Spinal cord (tissue), 10 donors: ENCODE results near the gene DGKG. TPM values are rescaled to one million over a fixed set of nuclear protein-coding genes. Genes with fewer than 3 reads are reported as not detected.

Experiments
- DNase-seq, 6 donors: peaks; one replicate each; pipeline versions ENCODE4 v3.0.0 to v3.0.0-alpha.2; 2013 to 2015; ENCODE audit warnings: low spot score in 6 of 6, low read depth in 4 of 6
- H3K27ac ChIP-seq: one replicate; pipeline ENCODE4 v1.5.1; 2013; ENCODE audit warnings: low read depth, low read length, control low read depth
- H3K27me3 ChIP-seq: one replicate; pipeline ENCODE4 v1.6.1; 2013; ENCODE audit warnings: low read length; ENCODE audit not compliant: control insufficient read depth, insufficient read depth
- H3K36me3 ChIP-seq: one replicate; pipeline ENCODE4 v1.6.1; 2013; ENCODE audit warnings: low read length; ENCODE audit not compliant: control insufficient read depth, insufficient read depth
- H3K4me1 ChIP-seq: one replicate; pipeline ENCODE4 v1.6.1; 2013; ENCODE audit warnings: low read length; ENCODE audit not compliant: control insufficient read depth, insufficient read depth
- H3K4me3 ChIP-seq: one replicate; pipeline ENCODE4 v1.5.1; 2013; ENCODE audit warnings: low read depth, low read length, control low read depth
- H3K9me3 ChIP-seq: one replicate; pipeline ENCODE4 v1.6.1; 2013; ENCODE audit warnings: low read length; ENCODE audit not compliant: control insufficient read depth, insufficient read depth
- WGBS: methylation state at CpG from one replicate; pipeline ENCODE4 v1.1.5; 2013; ENCODE audit warnings: missing lambda C conversion rate; ENCODE audit not compliant: insufficient coverage; 5-methylcytosine and 5-hydroxymethylcytosine counted together
- polyA plus RNA-seq, 2 donors: library from polyadenylated mRNA; unstranded; fragments of 120-200 nt; gene quantifications; one replicate each; pipeline ENCODE4 v1.2.1, GENCODE V29; 2013; ENCODE audit not compliant: insufficient read length in 2 of 2
- total RNA-seq, 2 donors: library from RNA; depleted of rRNA in 1 of 2; stranded (reverse); fragments of 120-200 nt in 1 of 2; fragments of >200 nt in 1 of 2; gene quantifications; one replicate each; pipeline versions ENCODE4 v1.2.3 to v1.2.4, GENCODE V29; 2013 to 2014
- donor health status: healthy.

The DGKG gene
- total and polyA plus RNA-seq, 4 donors, result 5.6 to 20.6 (median 9.9) TPM

GRCh38 chr3:186132487-186132886 is 229.5 kb downstream of the DGKG start:
- H3K27ac ChIP-seq, result no peak overlapping the region

GRCh38 chr3:186129206-186129605 is 232.8 kb downstream of the DGKG start:
- WGBS, result 69% methylated on average over 2 of the region's 4 CpGs
- H3K4me1 ChIP-seq, result peaks cover 3% of the 10 kb centered on the region
- no peak overlapping the region for H3K4me3 ChIP-seq
- H3K36me3 ChIP-seq, result no peaks in the 10 kb centered on the region
- H3K9me3 ChIP-seq, result no peaks in the 10 kb centered on the region
- DNase-seq, result no peak
- H3K27me3 ChIP-seq, result no peaks in the 10 kb centered on the region
- no peak overlapping the region for H3K27ac ChIP-seq

More at GRCh38 chr3:186132487-186132886, 229.5 kb downstream of the DGKG start:
- DNase-seq, result no peak
- Histone ChIP-seq H3K36me3 (no peaks in the 10 kb centered on the region), H3K4me1 (no peaks in the 10 kb centered on the region), H3K4me3 (no peak overlapping the region), H3K27me3 (no peaks in the 10 kb centered on the region), H3K9me3 (no peaks in the 10 kb centered on the region)
- 95% methylated on average over 2 of the region's 2 CpGs for WGBS

- DNase-seq, result no peak
- no peak overlapping the region for H3K4me3 ChIP-seq
- H3K27ac ChIP-seq, result no peak overlapping the region
- no peaks in the 10 kb centered on the region for H3K27me3 ChIP-seq
- H3K4me1 ChIP-seq, result peaks cover 3% of the 10 kb centered on the region
- no peaks in the 10 kb centered on the region for H3K36me3 ChIP-seq
- H3K9me3 ChIP-seq, result no peaks in the 10 kb centered on the region
- WGBS, result 68% methylated on average over 6 of the region's 8 CpGs
These were observed 233.9 kb downstream of the DGKG start for GRCh38 chr3:186128158-186128557.

GRCh38 chr3:186127463-186127862 is 234.6 kb downstream of the DGKG start:
- H3K27ac ChIP-seq, result no peak overlapping the region
- peaks cover 3% of the 10 kb centered on the region for H3K4me1 ChIP-seq
- DNase-seq, result no peak
- no peak overlapping the region for H3K4me3 ChIP-seq
- no CpG with 5 or more reads among the region's 7 CpGs for WGBS
- no peaks in the 10 kb centered on the region for H3K36me3 ChIP-seq
- H3K27me3 ChIP-seq, result no peaks in the 10 kb centered on the region
- no peaks in the 10 kb centered on the region for H3K9me3 ChIP-seq

DNA sequence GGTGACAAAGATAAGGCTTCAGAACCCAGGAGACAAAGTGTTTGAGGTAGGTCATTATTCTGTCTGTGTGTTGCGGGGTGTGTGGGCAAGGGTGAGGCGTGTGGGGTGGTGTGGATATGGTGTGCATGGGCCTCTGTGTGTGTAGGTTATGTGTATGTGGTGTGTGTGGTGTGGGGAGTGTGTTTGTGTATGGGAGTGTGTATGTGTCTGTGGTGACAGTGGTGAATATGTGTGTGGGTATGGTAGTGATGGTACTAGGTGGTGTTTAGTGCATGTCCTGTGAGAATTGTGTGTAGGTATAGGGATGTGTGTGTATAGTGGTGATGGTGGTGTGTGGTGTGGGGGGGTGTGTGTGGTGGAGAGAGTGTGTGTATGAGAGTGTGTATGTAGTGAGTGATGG is 236.9 kb downstream of the DGKG start:
- Histone ChIP-seq H3K27me3 (no peaks in the 10 kb centered on the region), H3K4me1 (peaks cover 3% of the 10 kb centered on the region), H3K36me3 (no peaks in the 10 kb centered on the region), H3K4me3 (no peak overlapping the region), H3K9me3 (no peaks in the 10 kb centered on the region), H3K27ac (no peak overlapping the region)
- no peak for DNase-seq
- 88% methylated on average over 2 of the region's 2 CpGs for WGBS

DNA sequence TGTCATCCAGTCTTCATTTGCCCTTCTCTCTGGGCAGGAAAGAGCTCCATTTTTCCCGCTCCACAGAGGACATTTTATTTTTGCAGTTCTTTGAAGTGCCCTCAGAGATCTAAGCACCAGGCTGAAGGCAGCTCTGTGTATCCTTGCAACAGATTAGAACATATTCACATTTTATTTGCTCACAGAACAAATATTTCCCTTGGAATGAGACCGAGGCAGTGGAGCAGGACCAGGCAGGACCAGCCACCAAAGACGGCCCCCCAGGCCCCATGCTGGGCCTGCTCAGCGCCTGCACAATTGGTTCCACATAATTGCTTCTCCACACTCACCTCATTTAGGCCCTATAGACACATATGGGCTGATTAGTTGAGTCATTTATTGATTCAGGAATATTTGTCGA is 237.4 kb downstream of the DGKG start:
- DNase-seq, result peak in 1 of 6 donors; percentile 69

GRCh38 chr3:186123012-186123411 is 239.0 kb downstream of the DGKG start:
- Histone ChIP-seq H3K4me3 (no peak overlapping the region), H3K9me3 (no peaks in the 10 kb centered on the region), H3K27ac (no peak overlapping the region), H3K36me3 (no peaks in the 10 kb centered on the region), H3K27me3 (peaks cover 2% of the 10 kb centered on the region), H3K4me1 (peaks cover 3% of the 10 kb centered on the region)
- no peak for DNase-seq
- 74% methylated on average over 2 of the region's 5 CpGs for WGBS

More for the DNA sequence above, 237.4 kb downstream of the DGKG start:
- H3K4me3 ChIP-seq, result no peak overlapping the region
- 38% methylated on average over 2 of the region's 5 CpGs for WGBS
- no peaks in the 10 kb centered on the region for H3K27me3 ChIP-seq
- peaks cover 3% of the 10 kb centered on the region for H3K4me1 ChIP-seq
- no peaks in the 10 kb centered on the region for H3K36me3 ChIP-seq
- H3K9me3 ChIP-seq, result no peaks in the 10 kb centered on the region
- no peak overlapping the region for H3K27ac ChIP-seq

GRCh38 chr3:186121968-186122367 is 240.1 kb downstream of the DGKG start:
- H3K27ac ChIP-seq, result no peak overlapping the region
- peak in 1 of 6 donors; percentile 56 for DNase-seq
- no peaks in the 10 kb centered on the region for H3K9me3 ChIP-seq
- peaks cover 3% of the 10 kb centered on the region for H3K4me1 ChIP-seq
- H3K27me3 ChIP-seq, result peaks cover 2% of the 10 kb centered on the region
- H3K36me3 ChIP-seq, result no peaks in the 10 kb centered on the region
- WGBS, result 24% methylated on average over 1 of the region's 2 CpGs
- no peak overlapping the region for H3K4me3 ChIP-seq

GRCh38 chr3:186121278-186121677 is 240.8 kb downstream of the DGKG start:
- peak in 2 of 6 donors; percentile 54 to 65 for DNase-seq
- Histone ChIP-seq H3K27ac (no peak overlapping the region), H3K4me1 (peaks cover 3% of the 10 kb centered on the region), H3K9me3 (no peaks in the 10 kb centered on the region), H3K27me3 (peaks cover 2% of the 10 kb centered on the region), H3K36me3 (no peaks in the 10 kb centered on the region), H3K4me3 (no peak overlapping the region)
- 79% methylated on average over 3 of the region's 6 CpGs for WGBS

GRCh38 chr3:186119499-186119898 is 242.5 kb downstream of the DGKG start:
- DNase-seq, result no peak
- Histone ChIP-seq H3K36me3 (no peaks in the 10 kb centered on the region), H3K4me1 (peaks cover under 1% of the 10 kb centered on the region)

More at GRCh38 chr3:186119499-186119898, 242.5 kb downstream of the DGKG start:
- WGBS, result 73% methylated on average over 3 of the region's 4 CpGs
- no peak overlapping the region for H3K27ac ChIP-seq
- H3K4me3 ChIP-seq, result no peak overlapping the region
- no peaks in the 10 kb centered on the region for H3K9me3 ChIP-seq
- peaks cover 2% of the 10 kb centered on the region for H3K27me3 ChIP-seq
